Smooth muscle cell (in vitro differentiated cells): ENCODE data around the gene LRRC73. TPM values are rescaled to one million over a fixed set of nuclear protein-coding genes. Genes with fewer than 3 reads are reported as not detected.

Experiments used
- DNase-seq: peaks from one replicate; lab custom pipeline; 2025; ENCODE audit not compliant: unreplicated experiment; lab: John Stamatoyannopoulos, UW
- H2AFZ ChIP-seq: fragments of 200-600 bp; sonication (generic); 2 replicates; pipeline ENCODE4 v1.6.0; 2016; ENCODE audit warnings: antibody characterized with exemption, low read depth, mild to moderate bottlenecking
- H3F3A ChIP-seq: fragments of 200-600 bp; sonication (generic); 2 replicates; pipeline ENCODE4 v1.6.0; 2017; ENCODE audit warnings: antibody characterized with exemption, low read depth
- H3K27ac ChIP-seq: fragments of 200-600 bp; sonication (generic); 2 replicates; pipeline ENCODE4 v1.5.1; 2016; ENCODE audit warnings: low read depth, mild to moderate bottlenecking
- H3K27me3 ChIP-seq: fragments of 200-600 bp; sonication (generic); 2 replicates; pipeline ENCODE4 v1.6.1; 2016; ENCODE audit warnings: low read depth, mild to moderate bottlenecking
- H3K36me3 ChIP-seq: fragments of 200-600 bp; sonication (generic); 2 replicates; pipeline ENCODE4 v1.5.1; 2016; ENCODE audit warnings: low read depth
- H3K4me1 ChIP-seq: fragments of 200-600 bp; sonication (generic); 2 replicates; pipeline ENCODE4 v1.5.1; 2016; ENCODE audit warnings: low read depth
- H3K4me2 ChIP-seq: fragments of 200-600 bp; sonication (generic); 2 replicates; pipeline ENCODE4 v1.6.0; 2016; ENCODE audit warnings: mild to moderate bottlenecking
- H3K4me3 ChIP-seq: fragments of 200-600 bp; sonication (generic); 2 replicates; pipeline ENCODE4 v1.5.1; 2016; ENCODE audit warnings: mild to moderate bottlenecking
- H3K79me2 ChIP-seq: fragments of 200-600 bp; sonication (generic); 2 replicates; pipeline ENCODE4 v1.6.0; 2016; ENCODE audit warnings: low read depth, mild to moderate bottlenecking
- H3K9ac ChIP-seq: fragments of 200-600 bp; sonication (generic); 2 replicates; pipeline ENCODE4 v1.6.0; 2016; ENCODE audit warnings: low read depth
- H3K9me3 ChIP-seq: fragments of 200-600 bp; sonication (generic); replicated peaks from 2 replicates; pipeline ENCODE4 v1.5.1; 2016; ENCODE audit warnings: low read depth
- H4K20me1 ChIP-seq: fragments of 200-600 bp; sonication (generic); 2 replicates; pipeline ENCODE4 v1.6.0; 2016; ENCODE audit warnings: low read depth
- CTCF ChIP-seq: fragments of 200-600 bp; sonication (generic); IDR thresholded peaks from 2 replicates; pipeline ENCODE4 v1.5.1; 2017; ENCODE audit warnings: borderline replicate concordance, mild to moderate bottlenecking, antibody characterized with exemption; ENCODE audit not compliant: insufficient read depth, poor library complexity, severe bottlenecking
- WGBS: methylation state at CpG from one replicate; pipeline ENCODE4 v1.1.7; 2016; ENCODE audit warnings: low lambda C conversion rate; 5-methylcytosine and 5-hydroxymethylcytosine counted together
- polyA plus RNA-seq: library from polyadenylated mRNA; unstranded; fragments of >200 nt; fragmentation: Nextera tagmentation; extraction: Ambion mirVana; gene quantifications from 2 replicates; pipeline ENCODE4 v1.2.1, GENCODE V29; 2016
- total RNA-seq: library from RNA; depleted of rRNA; stranded (reverse); fragments of >200 nt; gene quantifications from 2 replicates; pipeline ENCODE4 v1.2.3, GENCODE V29; 2014

The LRRC73 gene
- total and polyA plus RNA-seq, 2 experiments from 2014 or later: 2.1 to 2.2 TPM

- Histone ChIP-seq H2AFZ (peak within 1 kb of the TSS; percentile 84), H3K36me3 (peaks cover 9% of the 10 kb centered on the region), H3F3A (peaks cover 28% of the 10 kb centered on the region), H3K4me3 (peak within 1 kb of the TSS; percentile 79), H3K79me2 (peaks cover 43% of the 10 kb centered on the region), H4K20me1 (peaks cover 26% of the 10 kb centered on the region), H3K9me3 (no peaks in the 10 kb centered on the region), H3K4me1 (peaks cover 19% of the 10 kb centered on the region), H3K27me3 (no peaks in the 10 kb centered on the region), H3K27ac (peak within 1 kb of the TSS; percentile 87), H3K9ac (peak within 1 kb of the TSS; percentile 96), H3K4me2 (peak within 1 kb of the TSS; percentile 97)
- peak; percentile 86 for DNase-seq
- WGBS: under 1% methylated on average over 57 of the region's 57 CpGs
- no peak for TF ChIP-seq CTCF
These were observed 6.8 kb upstream of the LRRC73 start, which contains the start of the genes POLR1C and YIPF3 for GRCh38 chr6:43516697-43517504. TSS of gene POLR1C (plus strand) at chr6:43517089. CDS start at chr6:43517110, 21 bp downstream. TSS of gene YIPF3 (minus strand) at chr6:43516926. CDS start at chr6:43516807, 119 bp downstream.

- Histone ChIP-seq H3F3A (peaks cover 33% of the 10 kb centered on the region), H3K4me1 (peaks cover 19% of the 10 kb centered on the region), H3K27ac (peak overlapping the region; percentile 87), H3K9ac (peak overlapping the region; percentile 96), H3K4me2 (peak overlapping the region; percentile 97), H3K27me3 (no peaks in the 10 kb centered on the region), H3K79me2 (peaks cover 43% of the 10 kb centered on the region), H4K20me1 (peaks cover 26% of the 10 kb centered on the region), H2AFZ (peak overlapping the region; percentile 84), H3K36me3 (peaks cover 6% of the 10 kb centered on the region), H3K4me3 (peak overlapping the region; percentile 79), H3K9me3 (no peaks in the 10 kb centered on the region)
- no peak for TF ChIP-seq CTCF
- no peak for DNase-seq
- 2% methylated on average over 10 of the region's 10 CpGs for WGBS
These were observed 6.2 kb upstream of the LRRC73 start for GRCh38 chr6:43516367-43516696.

GRCh38 chr6:43515808-43516207, 5.7 kb upstream of the LRRC73 start:
- Histone ChIP-seq H3K9me3 (no peaks in the 10 kb centered on the region), H3K9ac (peak overlapping the region; percentile 96), H3K4me1 (peaks cover 19% of the 10 kb centered on the region), H3K4me3 (peak overlapping the region; percentile 79), H2AFZ (no peak overlapping the region), H4K20me1 (peaks cover 26% of the 10 kb centered on the region), H3K4me2 (peak overlapping the region; percentile 97), H3K36me3 (peaks cover 1% of the 10 kb centered on the region), H3K27me3 (no peaks in the 10 kb centered on the region), H3F3A (peaks cover 36% of the 10 kb centered on the region), H3K27ac (peak overlapping the region; percentile 87), H3K79me2 (peaks cover 43% of the 10 kb centered on the region)
- TF ChIP-seq CTCF: no peak
- WGBS: 90% methylated on average over 9 of the region's 9 CpGs
- DNase-seq: no peak
